Heart right ventricle (tissue), 16 donors: ENCODE measurements around the gene MGLL. TPM values are rescaled to one million over a fixed set of nuclear protein-coding genes. Genes with fewer than 3 reads are reported as not detected.

Experiments used
- ATAC-seq, 8 donors: fragments of 200-7000 bp; cut with Tn5 transposase; one replicate each; pipeline ENCODE4 v1.9.1; 2020; ENCODE audit warnings: mild to moderate bottlenecking in 8 of 8, moderate library complexity in 8 of 8, moderate number of reproducible peaks in 1 of 8
- DNase-seq, 2 donors: peaks; one replicate each; pipeline ENCODE4 v3.0.0-alpha.2; 2020
- H3K27ac ChIP-seq, 10 donors: fragments of 200-600 bp; sonication (generic) in 2 of 10; one replicate each; pipeline versions ENCODE4 v1.5.0 to v1.8.0; 2020 to 2022; ENCODE audit warnings: mild to moderate bottlenecking in 3 of 10
- H3K27me3 ChIP-seq, 7 donors: fragments of 200-600 bp; one replicate each; pipeline ENCODE4 v1.8.0; 2021 to 2022; ENCODE audit warnings: mild to moderate bottlenecking in 2 of 7
- H3K36me3 ChIP-seq, 9 donors: fragments of 200-600 bp; sonication (generic) in 1 of 9; one replicate each; pipeline versions ENCODE4 v1.5.0 to v1.8.0; 2020 to 2022; ENCODE audit warnings: mild to moderate bottlenecking in 2 of 9
- H3K4me1 ChIP-seq, 9 donors: fragments of 200-600 bp; sonication (generic) in 1 of 9; one replicate each; pipeline versions ENCODE4 v1.5.0 to v1.8.0; 2020 to 2022; ENCODE audit warnings: mild to moderate bottlenecking in 4 of 9
- H3K4me3 ChIP-seq, 10 donors: fragments of 200-600 bp; sonication (generic) in 2 of 10; one replicate each; pipeline versions ENCODE4 v1.5.0 to v1.8.0; 2020 to 2022; ENCODE audit warnings: mild to moderate bottlenecking in 7 of 10, moderate library complexity in 2 of 10
- H3K9me3 ChIP-seq, 11 donors: fragments of 200-600 bp in 10 of 11; sonication (generic) in 2 of 11; one replicate each; pipeline versions ENCODE4 v1.5.0 to v1.8.0; 2013 to 2022; ENCODE audit warnings: mild to moderate bottlenecking in 2 of 11, control low read depth in 1 of 11, moderate library complexity in 1 of 11
- WGBS, 2 donors: extraction: QIAGEN DNeasy Blood & Tissue Kit; methylation state at CpG; one replicate each; pipeline ENCODE4 v1.1.7; 2013; ENCODE audit warnings: inconsistent platforms in 1 of 2; 5-methylcytosine and 5-hydroxymethylcytosine counted together
- intact Hi-C, 10 donors: fragments of 100-400 bp; cut with DNase I; formaldehyde crosslinking; loops; one replicate each; pipeline versions ENCODE4 v1.11.1 to v1.14.2; 2022
- polyA plus RNA-seq, 2 donors: library from polyadenylated mRNA; stranded (reverse); fragments of 200-250 nt; gene quantifications; one replicate each; pipeline ENCODE4 v1.2.3, GENCODE V29; 2013
- total RNA-seq, 10 donors: library from RNA; stranded (reverse); fragmentation: NEBNext Ultra II Directional in 3 of 10; extraction: Animal tissue kit (Norgen Biotek cat#: 25700) in 3 of 10; gene quantifications; one replicate each; pipeline versions ENCODE4 v1.2.1 to v1.2.4, GENCODE V29; 2021 to 2023
- TF ChIP-seq, protein P1 (sequence below), 9 donors: fragments of 200-600 bp; sonication (generic) in 2 of 9; IDR thresholded peaks; one replicate each; pipeline versions ENCODE4 v1.5.0 to v1.8.0; 2021 to 2022; ENCODE audit warnings: antibody characterized with exemption in 9 of 9, mild to moderate bottlenecking in 5 of 9, moderate library complexity in 1 of 9
- donor health status: Arrhythmogenic right ventricular cardiomyopathy.
- donor health status: ischemic (EF 13 %, LVEDD 7.1; RV severe dilation, severe dysfunction).
- donor health status: healthy with polysubstance abuse.
- donor health status: DM: no; HTN: yes; CAD: no.
- donor health status: DM: no; HTN: no; CAD: no.
- donor health status: ischemic (EF 25% LVEDD 6.9; RV normal size, moderate dysfunction).
- donor health status: ischemic (EF 25% LVEDD 5.7; RV mildly dilated, moderate dysfunction).
- donor health status: healthy.
- donor health status: DM: yes; HTN: yes; CAD: no.
- donor health status: Ischemic cardiomyopathy.
- donor health status: ischemic (EF 35%, LVEDD 5.7; RV mildly dilated, moderate dysfunction).
- donor health status: nonischemic (EF 11% LVEDD 7.7; RV severe dilation, severe dysfunction).
- donor health status: DM: yes; HTN: yes; CAD: no.
- donor health status: PGD.
- donor health status: ischemic (EF 29% LVEDD 5.4; RV normal size, mild dysfunction).
- donor health status: nonischemic (EF 23%, LVEDD 6.1; RV moderate dilation, normal function).

MGLL gene
- total and polyA plus RNA-seq, 12 donors = 35.7 to 103 (median 65.2) TPM

DNA sequence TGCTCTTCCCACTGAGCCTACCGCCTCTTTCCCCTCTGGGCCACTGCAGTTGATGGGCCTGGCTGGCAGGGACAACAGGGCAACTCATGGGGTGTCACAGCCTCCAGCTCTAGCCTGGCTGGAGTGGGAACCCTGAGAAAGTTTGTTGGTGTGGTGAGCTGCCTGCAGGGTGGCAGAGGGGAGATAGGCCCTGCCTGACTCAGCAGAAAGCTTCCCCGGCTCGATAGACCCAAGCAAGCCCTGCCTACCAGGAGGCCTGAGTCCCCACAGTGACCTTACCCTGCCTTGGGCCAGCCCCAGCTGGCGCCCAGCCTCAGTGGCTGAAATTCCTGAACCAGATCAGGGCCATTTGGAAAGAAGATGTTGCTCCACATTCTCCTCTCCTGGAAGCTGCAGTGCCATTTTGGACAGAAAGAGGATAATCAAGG, 120.2 kb downstream of the MGLL start:
- peak in 1 of 2 donors; percentile 70 for DNase-seq
- peaks cover 0 to 8% (median 0%) of the 10 kb centered on the region in 11 donors for H3K9me3 ChIP-seq
- peaks cover 0 to 35% (median 0%) of the 10 kb centered on the region in 9 donors for H3K36me3 ChIP-seq
- peak overlapping the region; percentile 70 to 99 (median 92) for H3K27ac ChIP-seq
- intact Hi-C loops = loop anchor here in 1 of 10 donors (5.0 kb wide), 1 partner anchor 35 kb away; no protein-coding TSS in a partner anchor
- WGBS, 2 donors = 51 to 56% methylated on average over 4 of the region's 4 CpGs
- ATAC-seq = peak in 1 of 8 donors; percentile 25
- no peaks in the 10 kb centered on the region for H3K27me3 ChIP-seq
- peaks cover 46 to 87% (median 72%) of the 10 kb centered on the region in 9 donors for H3K4me1 ChIP-seq
- TF ChIP-seq, protein P1, sequence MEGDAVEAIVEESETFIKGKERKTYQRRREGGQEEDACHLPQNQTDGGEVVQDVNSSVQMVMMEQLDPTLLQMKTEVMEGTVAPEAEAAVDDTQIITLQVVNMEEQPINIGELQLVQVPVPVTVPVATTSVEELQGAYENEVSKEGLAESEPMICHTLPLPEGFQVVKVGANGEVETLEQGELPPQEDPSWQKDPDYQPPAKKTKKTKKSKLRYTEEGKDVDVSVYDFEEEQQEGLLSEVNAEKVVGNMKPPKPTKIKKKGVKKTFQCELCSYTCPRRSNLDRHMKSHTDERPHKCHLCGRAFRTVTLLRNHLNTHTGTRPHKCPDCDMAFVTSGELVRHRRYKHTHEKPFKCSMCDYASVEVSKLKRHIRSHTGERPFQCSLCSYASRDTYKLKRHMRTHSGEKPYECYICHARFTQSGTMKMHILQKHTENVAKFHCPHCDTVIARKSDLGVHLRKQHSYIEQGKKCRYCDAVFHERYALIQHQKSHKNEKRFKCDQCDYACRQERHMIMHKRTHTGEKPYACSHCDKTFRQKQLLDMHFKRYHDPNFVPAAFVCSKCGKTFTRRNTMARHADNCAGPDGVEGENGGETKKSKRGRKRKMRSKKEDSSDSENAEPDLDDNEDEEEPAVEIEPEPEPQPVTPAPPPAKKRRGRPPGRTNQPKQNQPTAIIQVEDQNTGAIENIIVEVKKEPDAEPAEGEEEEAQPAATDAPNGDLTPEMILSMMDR (IDR thresholded peaks at IDR 0.05) = no peak
- H3K4me3 ChIP-seq = no peak overlapping the region

DNA sequence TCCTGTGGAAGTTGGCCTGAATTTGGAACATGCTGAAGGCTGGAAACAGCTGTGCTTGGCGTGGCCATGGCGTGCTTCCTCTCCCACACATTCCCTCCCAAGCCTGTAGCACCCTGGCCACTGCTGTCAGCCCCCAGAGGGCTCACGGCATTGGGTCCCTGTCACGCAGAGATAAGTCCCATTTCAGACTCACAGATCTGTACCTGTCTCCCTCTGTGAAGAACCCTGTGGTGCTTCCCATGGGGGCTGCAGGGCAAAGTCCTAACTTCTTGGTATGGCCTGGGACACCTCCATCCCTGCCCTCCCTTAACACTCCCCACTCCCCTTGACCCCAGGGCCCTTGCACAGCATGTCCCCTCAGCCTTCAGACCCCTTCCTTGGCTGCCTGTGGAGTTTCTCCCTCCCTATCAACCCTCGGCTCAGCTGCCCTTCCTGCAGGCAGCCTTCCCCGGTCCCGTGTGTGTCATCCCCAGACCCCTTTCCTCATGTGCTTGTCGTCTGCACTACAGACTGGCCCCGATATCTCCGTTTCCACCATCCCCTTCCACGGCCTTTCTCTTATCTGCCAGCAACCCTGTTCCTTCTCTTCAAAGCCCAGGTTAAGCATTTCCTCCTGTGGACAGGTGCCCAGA, 120.9 kb downstream of the MGLL start:
- 45 to 63% methylated on average over 11 of the region's 11 CpGs for WGBS, 2 donors
- TF ChIP-seq, protein P1 (IDR thresholded peaks at IDR 0.05) = no peak
- H3K27me3 ChIP-seq = no peaks in the 10 kb centered on the region
- H3K36me3 ChIP-seq = peaks cover 0 to 30% (median 0%) of the 10 kb centered on the region in 9 donors
- H3K27ac ChIP-seq = peak overlapping the region; percentile 70 to 99 (median 92)
- peaks cover 54 to 87% (median 72%) of the 10 kb centered on the region in 9 donors for H3K4me1 ChIP-seq
- no peak overlapping the region for H3K4me3 ChIP-seq
- DNase-seq (peak; percentile 68 to 69), ATAC-seq (peak in 6 of 8 donors; percentile 16 to 44 (median 29))
- peaks cover 0 to 8% (median 0%) of the 10 kb centered on the region in 11 donors for H3K9me3 ChIP-seq
- intact Hi-C loops = loop anchor here in 2 of 10 donors (1.0 to 5.0 kb wide), 3 partner anchors 36 to 45 kb away; no protein-coding TSS in a partner anchor

DNA sequence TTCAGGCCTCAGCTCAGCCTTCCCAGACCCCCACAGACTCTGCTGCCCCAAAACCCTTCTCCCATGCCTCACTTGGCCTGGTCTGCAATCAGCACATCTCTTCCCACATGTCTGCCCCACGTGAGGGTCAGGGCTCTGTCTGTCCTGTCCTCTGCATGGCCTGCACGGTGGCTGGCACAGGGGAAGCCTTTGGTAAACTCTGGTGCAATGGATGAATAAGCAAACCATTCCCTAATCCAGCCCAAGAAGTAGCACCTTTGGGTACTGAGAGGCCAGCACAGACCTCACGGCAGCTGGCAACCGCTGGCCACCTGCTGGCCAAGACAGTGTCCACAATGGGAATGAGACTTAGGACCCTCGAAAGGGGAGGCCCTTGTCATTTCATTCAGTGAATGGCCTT, 121.9 kb downstream of the MGLL start:
- TF ChIP-seq, protein P1 (IDR thresholded peaks at IDR 0.05) = no peak
- intact Hi-C loops = loop anchor here in 2 of 10 donors (2.0 to 5.0 kb wide), 2 partner anchors 37 to 38 kb away; no protein-coding TSS in a partner anchor
- Histone ChIP-seq H3K36me3 (peaks cover 0 to 22% (median 0%) of the 10 kb centered on the region in 9 donors), H3K27ac (peak overlapping the region; percentile 89 to 99 (median 95)), H3K9me3 (peaks cover 0 to 8% (median 0%) of the 10 kb centered on the region in 11 donors), H3K4me3 (no peak overlapping the region), H3K4me1 (peaks cover 55 to 89% (median 72%) of the 10 kb centered on the region in 9 donors), H3K27me3 (no peaks in the 10 kb centered on the region)
- 77 to 80% methylated on average over 5 of the region's 5 CpGs for WGBS, 2 donors
- ATAC-seq = no peak
- no peak for DNase-seq

DNA sequence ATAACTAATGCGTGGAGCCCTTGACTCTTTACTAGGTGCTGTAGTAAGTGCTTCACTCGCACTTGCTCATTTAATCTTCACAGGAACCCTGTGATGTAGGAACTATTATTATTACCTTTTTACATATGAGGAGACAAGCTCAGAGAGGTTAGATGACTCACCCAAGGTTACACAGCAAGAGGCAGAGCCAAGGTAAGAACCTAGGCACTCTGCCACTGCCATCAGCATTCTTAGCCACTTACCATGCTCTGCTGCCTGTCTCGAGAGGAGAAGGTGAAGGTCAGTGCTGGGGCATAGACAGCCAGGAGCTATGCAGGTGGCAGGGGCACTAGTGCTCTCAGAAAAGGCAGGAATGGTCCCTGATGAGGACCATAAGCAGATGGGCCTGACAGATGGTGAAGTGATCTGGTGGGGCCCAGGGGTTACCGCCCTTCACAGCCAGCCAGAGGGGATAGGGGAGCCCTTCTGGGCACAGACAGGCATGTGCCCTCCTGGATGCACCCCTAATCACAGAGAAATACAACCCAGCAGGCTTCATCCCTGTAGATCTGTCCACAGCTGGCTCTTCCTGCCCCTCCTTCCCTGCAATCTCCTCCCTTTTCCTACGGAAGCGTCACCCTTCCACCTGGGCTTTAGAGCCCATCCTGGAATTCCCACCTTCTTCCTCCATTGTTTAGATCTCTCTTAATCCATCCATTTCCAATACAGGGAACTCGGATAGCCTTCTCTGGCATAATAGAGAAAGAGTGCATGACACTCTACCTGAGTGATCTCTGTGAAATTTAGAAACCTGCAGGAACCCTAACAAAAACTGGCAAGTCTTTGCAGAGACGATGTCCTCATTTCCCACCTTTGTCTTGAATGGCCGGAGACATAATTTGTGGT, 122.7 kb downstream of the MGLL start:
- H3K27ac ChIP-seq = peak overlapping the region; percentile 89 to 99 (median 95)
- ATAC-seq = no peak
- 65 to 68% methylated on average over 9 of the region's 9 CpGs for WGBS, 2 donors
- intact Hi-C loops = loop anchor here in 9 of 10 donors (2.0 to 10.0 kb wide), 10 partner anchors 38 to 275 kb away; partner anchors contain the start of gene MGLL (in 4 of the 9)
- DNase-seq = no peak
- H3K4me3 ChIP-seq = peak overlapping the region in 1 of 10 donors; percentile 13
- H3K27me3 ChIP-seq = no peaks in the 10 kb centered on the region
- H3K36me3 ChIP-seq = peaks cover 0 to 22% (median 0%) of the 10 kb centered on the region in 9 donors
- peaks cover 55 to 95% (median 73%) of the 10 kb centered on the region in 9 donors for H3K4me1 ChIP-seq
- TF ChIP-seq, protein P1 (IDR thresholded peaks at IDR 0.05) = no peak
- H3K9me3 ChIP-seq = peaks cover 0 to 6% (median 0%) of the 10 kb centered on the region in 11 donors
